Stimulated activated CD4-positive, alpha-beta T cell treated with anti-CD3 and anti-CD28 coated beads, Interleukin-1b, Interleukin-23, amount 100 ng/mL, for 24 hours (primary cell): ENCODE measurements around the gene CACNA2D3.

Source experiments
- DNase-seq, 4 experiments: peaks; one replicate each; pipeline ENCODE4 v3.0.0-alpha.2; 2020; ENCODE audit warnings: low read depth in 4 of 4, low spot score in 1 of 4

Gene CACNA2D3

DNA sequence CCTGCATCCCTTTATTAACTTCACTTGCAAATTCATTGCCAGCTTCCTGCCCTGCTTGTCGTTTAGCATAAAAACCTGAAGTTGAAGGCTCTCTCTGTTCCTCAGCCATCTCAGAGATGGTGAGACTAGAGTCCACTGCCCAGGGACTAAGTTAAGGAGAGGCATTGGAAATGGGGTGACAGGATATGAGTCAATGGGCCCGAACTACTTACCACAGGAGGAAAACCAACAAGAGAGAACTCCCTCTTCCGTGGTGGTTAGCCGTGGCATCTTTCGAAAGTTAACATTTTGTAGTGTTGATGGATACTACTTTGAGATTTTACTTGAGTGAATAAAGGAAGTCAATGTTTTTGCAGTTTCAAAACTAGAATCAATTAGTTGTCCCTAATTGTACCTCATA, 740.2 kb downstream of the CACNA2D3 start:
- DNase-seq: no peak

- no peak for DNase-seq
These were observed 741.0 kb downstream of the CACNA2D3 start for GRCh38 chr3:54863366-54863765.

- no peak for DNase-seq
These were observed 741.4 kb downstream of the CACNA2D3 start for GRCh38 chr3:54863786-54864185.

DNA sequence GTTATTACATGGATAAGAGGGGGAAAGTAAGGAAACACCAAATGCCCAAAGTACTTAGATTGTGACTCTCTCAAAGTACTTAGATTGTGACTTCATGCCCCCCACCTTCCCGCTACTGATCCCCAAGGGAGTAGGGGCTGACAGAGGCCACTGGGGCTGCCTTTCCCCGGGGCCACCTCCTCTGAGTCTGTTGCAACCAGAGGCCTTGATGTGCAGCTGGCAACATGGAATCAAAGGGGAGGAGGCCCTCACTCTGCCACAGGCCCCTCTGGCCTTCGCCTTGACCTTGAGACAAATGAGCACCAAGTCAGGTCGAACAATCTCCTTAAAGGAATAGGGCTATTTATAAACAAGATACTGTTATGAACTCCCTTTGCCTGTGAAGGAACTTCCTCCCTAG, 743.0 kb downstream of the CACNA2D3 start:
- no peak for DNase-seq

- no peak for DNase-seq
These were observed 743.9 kb downstream of the CACNA2D3 start for GRCh38 chr3:54866251-54866650.

GRCh38 chr3:54870423-54870822, 748.1 kb downstream of the CACNA2D3 start:
- no peak for DNase-seq

DNA sequence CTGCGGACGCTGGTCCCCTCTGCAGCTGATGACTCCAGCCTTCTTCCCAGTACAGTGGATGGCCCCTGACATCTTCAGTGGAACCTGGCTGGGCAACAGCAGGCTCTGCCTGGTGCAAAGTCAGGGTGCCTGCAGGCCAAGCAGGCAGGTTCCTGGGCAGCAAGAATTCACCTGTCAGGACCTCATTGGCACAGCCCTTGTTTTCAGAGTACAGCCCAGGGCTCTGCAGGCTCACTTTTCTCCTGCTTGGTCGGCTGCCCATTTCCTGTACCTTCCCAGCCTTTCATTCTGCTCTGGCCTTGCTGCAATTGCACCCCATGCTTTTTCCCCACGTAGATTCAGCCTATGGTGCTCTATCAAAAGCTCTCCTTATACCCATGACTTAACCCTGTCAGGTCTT, 749.5 kb downstream of the CACNA2D3 start:
- DNase-seq: no peak

DNA sequence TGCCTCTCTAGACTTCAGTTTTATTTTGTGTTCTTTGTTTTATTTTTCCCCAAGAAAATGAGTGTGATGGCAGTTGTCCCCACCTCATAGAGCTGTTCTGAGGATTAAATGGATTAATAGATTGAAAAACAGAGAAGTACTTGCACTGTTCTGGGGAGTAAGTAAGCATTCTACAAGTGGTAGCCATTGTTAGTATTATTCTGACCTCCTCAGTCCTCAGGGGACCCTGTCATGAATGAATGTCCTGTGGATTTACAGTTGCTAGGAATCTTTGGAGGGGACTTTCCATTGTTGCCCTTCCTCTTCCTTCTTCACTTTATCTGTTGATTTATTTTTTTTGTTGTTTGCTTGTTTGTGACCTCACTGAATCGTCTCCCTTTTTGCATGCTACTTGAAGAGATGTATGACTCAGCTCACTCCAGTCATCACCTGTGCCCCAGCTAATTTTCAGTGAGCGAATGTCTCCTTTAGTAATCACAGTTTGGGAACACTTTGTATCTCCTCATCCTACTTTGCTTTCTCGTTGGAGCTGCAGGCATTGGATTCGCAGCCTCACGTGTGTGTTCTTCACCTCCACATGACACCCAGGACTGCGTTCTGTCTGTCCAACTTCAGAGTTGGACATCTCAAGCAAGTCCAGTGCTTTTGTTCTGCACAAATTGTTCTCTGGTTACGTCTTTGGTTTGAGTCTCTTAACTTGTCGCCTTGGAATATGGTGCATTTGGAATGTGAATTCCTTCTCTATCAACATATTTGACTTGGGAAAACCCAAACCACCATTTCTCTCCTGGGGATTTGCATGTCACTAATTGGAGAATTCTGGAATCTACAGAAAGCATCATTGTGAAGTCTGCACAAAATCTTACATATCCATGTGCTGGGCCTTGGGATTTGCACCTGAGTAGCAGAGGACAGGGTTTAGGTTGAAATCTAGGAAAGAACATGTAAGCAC, 751.0 kb downstream of the CACNA2D3 start:
- no peak for DNase-seq

DNA sequence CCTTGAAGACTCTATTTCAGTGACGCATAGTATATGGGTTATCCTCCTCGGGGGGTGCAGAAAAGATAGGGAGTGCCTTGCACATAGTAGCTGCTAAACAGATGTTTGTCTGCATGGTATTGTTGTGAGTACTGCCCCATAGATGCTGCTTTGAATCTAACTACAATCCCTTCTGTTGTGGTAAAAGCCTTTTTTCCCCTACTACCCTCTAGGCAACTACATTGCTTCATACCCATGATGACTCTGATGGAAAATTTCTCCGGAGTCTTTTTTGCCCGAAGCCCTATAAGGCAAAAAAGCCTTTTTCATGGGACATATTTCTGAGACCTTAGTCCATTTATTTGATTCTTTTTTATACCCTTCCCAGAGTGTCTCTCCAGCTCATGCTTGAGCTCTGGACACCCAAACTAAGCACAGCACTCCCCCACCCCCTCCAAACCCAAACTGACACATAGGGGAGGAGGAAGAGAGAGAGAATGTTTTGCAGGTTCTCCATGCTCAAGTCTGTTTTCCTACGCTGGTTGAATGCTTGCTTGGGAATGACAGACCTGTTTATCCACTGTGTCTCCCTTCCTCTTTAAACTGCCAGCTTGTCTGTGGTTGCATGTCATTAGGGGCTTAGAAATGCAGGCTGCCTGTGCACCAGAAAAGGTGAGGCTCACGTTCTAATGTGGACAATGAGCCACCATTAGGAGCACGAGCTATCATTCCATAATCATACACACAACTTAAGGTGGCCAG, 752.6 kb downstream of the CACNA2D3 start:
- no peak for DNase-seq

DNA sequence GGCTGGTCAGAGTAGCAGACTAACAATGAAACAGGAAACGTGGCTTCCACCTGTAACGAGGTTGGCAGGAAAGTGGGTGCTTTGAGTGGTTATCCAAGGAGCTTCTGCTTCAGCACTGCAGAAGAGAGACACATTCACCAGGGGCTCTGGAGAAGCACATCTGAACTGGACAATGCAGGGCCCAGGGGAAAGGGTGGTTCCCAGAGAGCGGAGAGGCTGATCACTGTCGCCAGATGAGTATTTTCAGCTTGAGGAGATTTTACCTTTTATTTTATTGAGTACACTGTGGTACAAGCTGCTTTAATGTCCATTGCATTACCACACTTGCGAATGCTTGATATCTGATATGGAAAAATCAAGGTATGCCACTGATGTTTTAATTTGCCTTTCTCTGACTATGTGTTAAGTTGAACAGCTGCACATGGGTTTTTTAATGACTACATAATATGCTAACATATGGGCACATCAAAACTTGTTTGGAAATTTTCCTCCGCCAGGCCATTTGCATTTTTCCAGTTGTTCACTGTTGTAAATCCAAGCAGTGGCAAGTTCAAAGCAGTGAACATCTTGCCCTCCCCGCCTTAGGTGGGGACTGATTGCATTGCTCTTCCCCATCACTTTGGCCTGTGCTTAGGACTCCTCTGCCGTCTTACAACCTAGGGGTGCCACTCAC, 753.4 kb downstream of the CACNA2D3 start:
- DNase-seq: no peak

GRCh38 chr3:54876694-54877093, 754.3 kb downstream of the CACNA2D3 start:
- DNase-seq: no peak

- no peak for DNase-seq
These were observed 755.4 kb downstream of the CACNA2D3 start for GRCh38 chr3:54877730-54878129.

DNA sequence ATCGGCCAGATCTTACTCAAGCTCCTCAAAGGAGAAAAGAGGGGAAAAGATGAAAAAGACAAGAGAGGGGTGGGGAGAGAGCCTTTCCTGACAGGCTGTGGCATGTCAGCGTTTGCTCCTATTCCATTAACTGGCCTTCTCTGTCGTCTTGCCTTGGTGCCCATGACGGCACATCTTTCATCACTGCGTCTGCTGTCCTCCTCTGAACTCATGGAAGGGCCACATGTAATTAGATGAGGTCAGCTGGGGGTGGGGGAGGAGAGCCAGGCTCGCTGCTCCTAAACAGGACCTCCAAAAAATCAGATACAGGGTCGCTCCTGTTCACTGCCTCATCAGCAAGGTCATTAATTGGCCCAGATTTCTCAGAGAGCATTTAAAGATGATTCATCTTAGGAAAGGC, 755.8 kb downstream of the CACNA2D3 start:
- DNase-seq: no peak

DNA sequence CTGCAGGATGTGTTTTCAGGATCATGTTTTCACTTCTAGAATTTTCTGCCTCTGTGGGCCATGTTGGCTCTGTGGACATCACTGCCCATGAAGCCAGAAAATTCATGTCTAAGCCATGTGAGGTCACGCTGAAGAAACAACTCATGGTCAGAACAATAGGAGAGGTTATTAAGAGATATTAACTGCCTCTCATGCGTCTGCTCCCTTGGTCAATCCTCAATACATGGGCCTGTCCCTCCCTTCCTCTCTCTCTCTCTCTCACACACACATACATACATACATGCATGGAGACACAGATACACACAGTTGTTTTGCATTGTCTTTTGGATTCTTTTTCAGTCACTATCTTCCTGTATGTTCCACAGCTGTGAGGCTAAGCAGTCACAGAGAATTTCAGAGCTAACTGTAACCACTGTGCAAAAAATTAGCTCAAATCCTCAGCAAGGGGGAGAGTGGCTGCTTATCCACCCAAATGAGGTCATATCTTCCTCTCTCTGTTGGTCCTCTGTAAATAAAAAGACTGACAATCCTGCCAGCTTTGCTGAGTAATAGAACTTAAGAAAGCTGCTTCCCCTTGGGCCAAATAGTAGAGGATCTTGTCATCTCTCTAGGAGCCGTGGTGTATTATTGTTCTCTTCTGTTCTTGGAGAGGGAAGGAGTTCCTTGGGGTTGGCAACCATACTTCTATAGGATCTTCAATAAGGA, 759.9 kb downstream of the CACNA2D3 start:
- no peak for DNase-seq

GRCh38 chr3:54888162-54888561, 765.8 kb downstream of the CACNA2D3 start:
- DNase-seq: no peak

DNA sequence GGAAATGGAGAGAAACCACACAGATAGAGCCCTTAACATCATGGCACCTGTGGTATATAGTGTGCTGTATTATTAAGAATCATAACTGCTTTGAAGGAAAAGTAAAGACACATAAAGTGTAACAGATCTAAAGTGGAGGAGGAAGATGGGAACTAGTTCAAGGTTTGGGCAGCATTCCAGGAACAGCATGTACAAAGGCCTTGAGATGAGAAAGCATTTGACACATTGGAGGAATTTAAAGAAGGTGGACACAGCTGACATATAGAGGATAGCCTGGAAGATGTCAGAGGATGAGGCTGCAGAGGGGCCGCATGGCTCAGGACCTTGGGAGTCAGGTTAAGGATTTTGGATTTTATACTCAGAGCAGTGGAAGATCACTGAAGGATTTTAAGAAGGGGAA, 766.5 kb downstream of the CACNA2D3 start:
- DNase-seq: no peak

DNA sequence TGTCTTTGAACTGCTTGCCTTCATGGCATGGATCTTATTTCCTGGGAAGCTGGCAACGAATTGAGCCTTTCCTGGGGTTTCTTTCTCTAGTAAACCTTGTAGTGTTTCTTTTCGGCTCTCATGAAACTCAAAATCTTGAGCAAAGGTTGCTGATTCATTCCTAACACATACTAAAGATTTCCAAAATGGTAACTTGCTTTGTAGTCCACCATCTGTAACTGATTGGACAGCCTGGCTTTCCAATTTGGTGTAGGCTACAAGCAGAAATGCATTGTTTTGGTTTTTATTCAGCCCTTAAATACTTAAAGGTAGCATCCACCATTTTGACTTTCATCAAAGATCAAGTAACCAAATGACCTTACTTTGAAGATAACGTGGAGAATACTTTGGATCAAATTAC, 767.4 kb downstream of the CACNA2D3 start:
- DNase-seq: no peak

DNA sequence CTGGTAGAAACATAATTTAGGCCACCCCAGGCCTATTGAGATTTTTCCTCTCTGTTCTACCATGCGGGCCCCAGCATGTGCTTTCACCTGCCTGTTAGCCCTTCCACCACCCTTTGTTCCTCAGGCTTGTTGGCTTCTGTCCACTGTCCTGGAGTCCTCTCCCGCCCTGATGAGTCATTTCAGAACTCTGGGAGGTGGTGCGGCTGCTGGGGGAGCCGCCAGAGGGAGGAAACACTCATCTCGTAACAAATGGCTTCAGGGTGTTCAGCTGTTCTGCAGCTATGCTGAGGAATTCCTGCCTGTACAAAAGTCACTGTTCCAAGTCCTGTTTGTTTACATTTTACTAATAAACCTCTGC, 769.2 kb downstream of the CACNA2D3 start:
- DNase-seq: no peak

DNA sequence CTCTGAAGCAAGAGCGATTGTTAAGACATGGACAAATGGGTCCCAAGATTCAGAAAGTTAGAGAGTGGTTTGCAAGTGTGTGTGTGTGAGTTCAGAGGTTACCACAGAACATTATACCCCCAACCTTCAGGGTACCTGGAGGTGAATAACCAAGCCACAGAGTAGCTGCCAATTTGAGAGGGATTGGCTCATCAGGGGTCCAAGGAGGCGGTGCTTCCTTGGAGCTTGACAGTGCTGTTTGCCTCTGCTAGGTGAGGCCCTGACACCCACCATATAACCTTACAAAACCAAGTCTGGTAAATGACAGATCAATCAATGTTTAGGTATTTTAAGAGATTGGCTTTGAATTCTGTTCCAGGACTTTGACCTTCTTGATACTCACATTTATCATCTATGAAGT, 769.8 kb downstream of the CACNA2D3 start:
- no peak for DNase-seq

DNA sequence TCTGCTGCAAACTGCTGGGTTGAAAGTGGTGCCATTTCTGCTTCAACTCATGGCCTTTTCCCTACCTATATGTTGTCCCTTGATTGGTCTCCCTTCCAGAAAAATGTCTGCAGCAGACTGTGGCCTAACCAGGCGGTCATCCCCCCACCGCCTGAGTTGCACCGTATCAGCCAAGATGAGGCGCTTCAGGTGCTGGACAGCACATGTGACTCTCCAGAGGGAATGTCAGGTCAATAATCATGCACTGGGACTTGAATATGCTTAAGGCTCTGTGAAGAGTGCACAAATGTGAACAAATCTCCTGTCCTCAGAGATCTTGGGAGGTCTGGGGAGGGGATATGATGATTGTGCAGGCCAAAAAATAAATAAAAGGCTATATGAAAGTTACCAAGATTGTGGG, 773.3 kb downstream of the CACNA2D3 start:
- no peak for DNase-seq

DNA sequence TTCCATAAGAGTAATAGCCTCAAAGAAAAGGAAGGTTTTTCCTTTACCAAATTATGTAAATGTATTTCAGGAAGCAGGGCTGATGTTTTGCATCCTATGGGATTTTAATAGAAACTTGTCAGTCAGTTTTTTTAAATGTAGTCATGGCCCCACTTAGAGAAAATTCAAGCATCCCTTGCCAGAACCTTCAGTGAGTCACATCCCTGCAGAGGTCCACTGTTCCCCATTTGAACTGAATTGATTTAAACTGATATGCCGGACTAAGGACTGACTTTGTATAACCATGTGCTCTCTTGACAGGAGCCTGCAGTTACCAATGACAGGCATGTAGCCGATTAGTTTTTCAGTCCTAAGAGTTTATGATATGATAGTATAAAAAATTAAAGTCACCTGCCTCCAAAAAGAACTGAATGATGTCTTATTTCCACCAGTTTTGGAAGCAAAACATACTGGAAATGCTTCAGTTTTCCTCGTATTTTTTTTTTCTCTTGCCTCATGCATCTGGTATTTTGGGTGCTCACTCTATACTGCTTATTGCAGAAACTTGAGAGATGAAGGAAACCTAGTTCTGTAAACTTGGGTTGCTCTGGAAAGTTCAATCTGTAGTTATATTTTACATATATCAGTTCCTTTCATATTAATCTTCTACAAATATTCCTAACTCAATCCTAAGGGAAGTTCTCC, 774.8 kb downstream of the CACNA2D3 start:
- no peak for DNase-seq
